ENCODE results near the gene CCDC178.

DNA sequence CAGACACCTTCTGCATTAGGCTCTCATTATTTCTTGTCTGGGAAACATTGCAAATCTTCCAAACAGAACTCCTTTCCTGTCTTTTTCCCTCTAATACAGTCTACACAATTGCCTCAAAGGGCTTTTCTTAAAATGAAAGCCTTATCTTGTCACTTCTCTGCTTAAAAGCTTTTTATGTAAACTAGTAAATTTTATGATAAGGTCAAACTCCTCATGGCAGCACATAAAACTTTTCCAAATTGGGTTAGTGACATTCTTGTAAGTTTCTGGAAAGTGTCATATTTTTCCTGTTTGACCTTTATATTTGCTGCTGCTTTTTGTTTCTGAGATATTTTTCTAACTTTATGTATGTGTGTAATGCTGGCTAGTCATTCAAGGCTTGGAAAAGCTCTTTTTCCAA lies 406.3 kb downstream of the CCDC178 start:
- TF ChIP-seq ZNF274 (IDR thresholded peaks at IDR 0.05; ENCODE audit: low read depth, low read length) (no peak), YY1 (IDR thresholded peaks at IDR 0.05; ENCODE audit: insufficient read depth, insufficient read length) (no peak)
